GM12891 (cell line): ENCODE measurements around the gene BBIP1.

Experiments
- POLR2A ChIP-seq: IDR thresholded peaks from 2 replicates; pipeline ENCODE4 v1.6.1; 2011; ENCODE audit warnings: low read depth, low read length, control low read depth
- POLR2AphosphoS5 ChIP-seq: IDR thresholded peaks from 2 replicates; pipeline ENCODE4 v1.6.1; 2011; ENCODE audit warnings: low read depth, low read length, control low read depth
- POU2F2 ChIP-seq: IDR thresholded peaks from 2 replicates; pipeline ENCODE4 v1.6.1; 2011; ENCODE audit warnings: low read depth, mild to moderate bottlenecking, control low read depth, low read length, moderate library complexity
- SPI1 ChIP-seq: IDR thresholded peaks from 2 replicates; pipeline ENCODE4 v1.6.1; 2011; ENCODE audit warnings: low read depth, low read length, control low read depth
- TAF1 ChIP-seq: IDR thresholded peaks from 2 replicates; pipeline ENCODE4 v1.6.1; 2011; ENCODE audit warnings: low read depth, low read length, control low read depth

GRCh38 chr10:110857265-110858171 lies 61.5 kb downstream of the BBIP1 start:
- TF ChIP-seq POLR2A (no peak), TAF1 (no peak), POLR2AphosphoS5 (no peak), POU2F2 (0 out of 2 replicates have a peak, but pooled peaks have one; percentile 27), SPI1 (no peak)
